Natural killer cell (primary cell): Measurements from ENCODE around the gene KHDRBS2. TPM values are rescaled to one million over a fixed set of nuclear protein-coding genes. Genes with fewer than 3 reads are reported as not detected.

Experiments used
- ATAC-seq, 3 donors: fragments of 150-1000 bp in 2 of 3; fragments of 200-7000 bp in 1 of 3; cut with Tn5 transposase; 1 replicate in 1 of 3; 2 replicates in 2 of 3; pipeline ENCODE4 v1.10.0; 2021; ENCODE audit warnings: mild to moderate bottlenecking in 2 of 3, moderate library complexity in 2 of 3
- DNase-seq, 2 donors: peaks; one replicate each; pipeline versions ENCODE4 v3.0.0 to v3.0.0-alpha.2; 2013 to 2021; ENCODE audit warnings: mixed read lengths in 1 of 2
- H3K27ac ChIP-seq: one replicate; pipeline ENCODE4 v1.5.1; 2013; ENCODE audit warnings: mild to moderate bottlenecking, low read length
- H3K27me3 ChIP-seq: one replicate; pipeline ENCODE4 v1.6.1; 2013; ENCODE audit warnings: low read length; ENCODE audit not compliant: control insufficient read depth, insufficient read depth
- H3K36me3 ChIP-seq: one replicate; pipeline ENCODE4 v1.6.1; 2013; ENCODE audit warnings: low read length; ENCODE audit not compliant: control insufficient read depth, insufficient read depth
- H3K4me1 ChIP-seq: one replicate; pipeline ENCODE4 v1.6.1; 2013; ENCODE audit warnings: low read length; ENCODE audit not compliant: control insufficient read depth, insufficient read depth
- H3K4me3 ChIP-seq: one replicate; pipeline ENCODE4 v1.5.1; 2013; ENCODE audit warnings: low read length
- H3K9me3 ChIP-seq: one replicate; pipeline ENCODE4 v1.6.1; 2013; ENCODE audit warnings: low read length; ENCODE audit not compliant: control insufficient read depth, insufficient read depth
- H3K27ac Mint-ChIP-seq, 2 donors: one replicate each; pipeline ENCODE4 v1.8.0; 2022; ENCODE audit warnings: mild to moderate bottlenecking in 2 of 2, mixed read lengths in 2 of 2, moderate library complexity in 1 of 2
- H3K27me3 Mint-ChIP-seq, 2 donors: one replicate each; pipeline ENCODE4 v1.8.0; 2022; ENCODE audit warnings: low read depth in 2 of 2, mixed read lengths in 2 of 2
- H3K36me3 Mint-ChIP-seq: one replicate; pipeline ENCODE4 v1.8.0; 2022; ENCODE audit warnings: mixed read lengths
- H3K4me1 Mint-ChIP-seq, 2 donors: one replicate each; pipeline ENCODE4 v1.8.0; 2022; ENCODE audit warnings: mixed read lengths in 2 of 2
- H3K4me3 Mint-ChIP-seq: one replicate; pipeline ENCODE4 v1.8.0; 2022; ENCODE audit warnings: mild to moderate bottlenecking, moderate library complexity, mixed read lengths
- H3K9me3 Mint-ChIP-seq, 2 donors: one replicate each; pipeline ENCODE4 v1.8.0; 2022; ENCODE audit warnings: mixed read lengths in 2 of 2
- CTCF ChIP-seq: fragments of 200-600 bp; IDR thresholded peaks from one replicate; pipeline ENCODE4 v1.8.0; 2022; ENCODE audit warnings: antibody characterized with exemption
- WGBS: methylation state at CpG from one replicate; pipeline ENCODE4 v1.1.7; 2013; ENCODE audit warnings: missing lambda C conversion rate; ENCODE audit not compliant: insufficient coverage; 5-methylcytosine and 5-hydroxymethylcytosine counted together
- intact Hi-C: fragments of 100-400 bp; cut with micrococcal nuclease; formaldehyde crosslinking; loops from one replicate; pipeline ENCODE4 v1.14.2; 2022
- total RNA-seq, 4 donors: library from RNA; stranded (reverse); fragments of 120-200 nt in 1 of 4; gene quantifications; one replicate each; pipeline versions ENCODE4 v1.2.3 to v1.2.4, GENCODE V29; 2013 to 2022

KHDRBS2 gene
- total RNA-seq, 3 donors from 2014 or later (not counting 1 experiment from before 2014, with no cell fraction given): 0.15 to 0.26 TPM; not detected in 1

- Mint-ChIP-seq H3K4me1 (no peaks in the 10 kb centered on the region), H3K9me3 (peaks cover 5 to 15% of the 10 kb centered on the region in 2 donors), H3K4me3 (no peak overlapping the region), H3K27ac (no peak overlapping the region), H3K36me3 (peaks cover 6% of the 10 kb centered on the region), H3K27me3 (no peaks in the 10 kb centered on the region)
- intact Hi-C loops: no loop called here
- Histone ChIP-seq H3K27ac (no peak overlapping the region), H3K4me1 (no peaks in the 10 kb centered on the region), H3K9me3 (peaks cover 11% of the 10 kb centered on the region), H3K4me3 (no peak overlapping the region), H3K36me3 (no peaks in the 10 kb centered on the region), H3K27me3 (no peaks in the 10 kb centered on the region)
- WGBS: 68% methylated on average over 6 of the region's 6 CpGs
- TF ChIP-seq CTCF: no peak
- DNase-seq: no peak
- ATAC-seq: no peak
Measured at GRCh38 chr6:62013719-62014118, 272.3 kb downstream of the KHDRBS2 start.

GRCh38 chr6:62009445-62009844, 276.6 kb downstream of the KHDRBS2 start:
- TF ChIP-seq CTCF: no peak
- intact Hi-C loops: no loop called here
- Histone ChIP-seq H3K9me3 (peaks cover 11% of the 10 kb centered on the region), H3K4me3 (no peak overlapping the region), H3K27ac (no peak overlapping the region), H3K27me3 (no peaks in the 10 kb centered on the region), H3K4me1 (no peaks in the 10 kb centered on the region), H3K36me3 (no peaks in the 10 kb centered on the region)
- ATAC-seq (no peak), DNase-seq (no peak)
- peaks cover 6% of the 10 kb centered on the region for H3K36me3 Mint-ChIP-seq
- 94% methylated on average over 3 of the region's 3 CpGs for WGBS
- H3K4me3 Mint-ChIP-seq: no peak overlapping the region
- H3K27me3 Mint-ChIP-seq: no peaks in the 10 kb centered on the region
- H3K9me3 Mint-ChIP-seq: peaks cover 5 to 19% of the 10 kb centered on the region in 2 donors
- H3K27ac Mint-ChIP-seq: no peak overlapping the region
- no peaks in the 10 kb centered on the region for H3K4me1 Mint-ChIP-seq

GRCh38 chr6:61989616-61990015, 296.4 kb downstream of the KHDRBS2 start:
- peaks cover 3% of the 10 kb centered on the region for H3K9me3 ChIP-seq
- H3K27me3 Mint-ChIP-seq: no peaks in the 10 kb centered on the region
- H3K9me3 Mint-ChIP-seq: peaks cover 7 to 16% of the 10 kb centered on the region in 2 donors
- H3K4me1 ChIP-seq: no peaks in the 10 kb centered on the region
- H3K4me3 ChIP-seq: no peak overlapping the region
- H3K27ac Mint-ChIP-seq: no peak overlapping the region
- H3K27me3 ChIP-seq: no peaks in the 10 kb centered on the region
- H3K36me3 Mint-ChIP-seq: peaks cover 11% of the 10 kb centered on the region
- DNase-seq (no peak), ATAC-seq (no peak)
- intact Hi-C loops: no loop called here
- no peaks in the 10 kb centered on the region for H3K4me1 Mint-ChIP-seq
- no peak overlapping the region for H3K27ac ChIP-seq
- H3K36me3 ChIP-seq: no peaks in the 10 kb centered on the region
- no peak for TF ChIP-seq CTCF
- H3K4me3 Mint-ChIP-seq: no peak overlapping the region

GRCh38 chr6:61980622-61981021, 305.4 kb downstream of the KHDRBS2 start:
- 100% methylated on average over 1 of the region's 1 CpG for WGBS
- intact Hi-C loops: no loop called here
- Histone ChIP-seq H3K27ac (no peak overlapping the region), H3K4me3 (no peak overlapping the region), H3K9me3 (no peaks in the 10 kb centered on the region), H3K4me1 (no peaks in the 10 kb centered on the region), H3K27me3 (no peaks in the 10 kb centered on the region), H3K36me3 (no peaks in the 10 kb centered on the region)
- Mint-ChIP-seq H3K9me3 (peaks cover 4 to 8% of the 10 kb centered on the region in 2 donors), H3K4me3 (no peak overlapping the region), H3K27me3 (no peaks in the 10 kb centered on the region), H3K4me1 (no peaks in the 10 kb centered on the region), H3K27ac (no peak overlapping the region), H3K36me3 (peaks cover 6% of the 10 kb centered on the region)
- TF ChIP-seq CTCF: no peak
- no peak for ATAC-seq
- no peak for DNase-seq
